GM23338 (cell line): ENCODE data around the gene HS6ST3. TPM values are rescaled to one million over a fixed set of nuclear protein-coding genes. Genes with fewer than 3 reads are reported as not detected.

Source experiments
- ATAC-seq: fragments of 200-7000 bp; cut with Tn5 transposase; 3 replicates; pipeline ENCODE4 v1.9.1; 2020
- DNase-seq: peaks from one replicate; pipeline ENCODE4 v3.0.0-alpha.2; 2015; ENCODE audit warnings: low spot score
- H2AFZ ChIP-seq: fragments of 200-600 bp; sonication (generic); 2 replicates; pipeline ENCODE4 v1.8.0; 2016; ENCODE audit warnings: antibody characterized with exemption, mild to moderate bottlenecking, moderate library complexity
- H3F3A ChIP-seq: fragments of 200-600 bp; sonication (generic); replicated peaks from 2 replicates; pipeline ENCODE4 v1.8.0; 2017; ENCODE audit warnings: antibody characterized with exemption, mixed run types, low read depth
- H3K27ac ChIP-seq: fragments of 200-600 bp; sonication (generic); 2 replicates; pipeline ENCODE4 v1.6.1; 2016; ENCODE audit warnings: low read depth
- H3K27me3 ChIP-seq: fragments of 200-600 bp; sonication (generic); 2 replicates; pipeline ENCODE4 v1.8.0; 2016; ENCODE audit warnings: mild to moderate bottlenecking, mixed run types, moderate library complexity; ENCODE audit not compliant: insufficient read depth
- H3K36me3 ChIP-seq: fragments of 200-600 bp; sonication (generic); 2 replicates; pipeline ENCODE4 v1.8.0; 2016; ENCODE audit warnings: mild to moderate bottlenecking; ENCODE audit not compliant: insufficient read depth
- H3K4me1 ChIP-seq: fragments of 200-600 bp; sonication (generic); 2 replicates; pipeline ENCODE4 v1.8.0; 2016; ENCODE audit warnings: mild to moderate bottlenecking, moderate library complexity; ENCODE audit not compliant: insufficient read depth
- H3K4me2 ChIP-seq: fragments of 200-600 bp; sonication (generic); 2 replicates; pipeline ENCODE4 v1.7.1; 2017; ENCODE audit warnings: mixed run types
- H3K4me3 ChIP-seq: fragments of 200-600 bp; sonication (generic); 2 replicates; pipeline ENCODE4 v1.6.1; 2016; ENCODE audit warnings: mixed run types
- H3K79me2 ChIP-seq: fragments of 200-600 bp; sonication (generic); replicated peaks from 2 replicates; pipeline ENCODE4 v1.8.0; 2017; ENCODE audit warnings: mild to moderate bottlenecking; ENCODE audit not compliant: insufficient read depth
- H3K9me2 ChIP-seq: fragments of 200-600 bp; sonication (generic); 2 replicates; pipeline ENCODE4 v1.8.0; 2017; ENCODE audit not compliant: insufficient read depth
- H4K20me1 ChIP-seq: fragments of 200-600 bp; sonication (generic); replicated peaks from 2 replicates; pipeline ENCODE4 v1.8.0; 2017; ENCODE audit warnings: mild to moderate bottlenecking; ENCODE audit not compliant: insufficient read depth
- H3K27ac Mint-ChIP-seq: 2 replicates; pipeline ENCODE4 v1.8.0; 2020; ENCODE audit warnings: inconsistent platforms, mild to moderate bottlenecking, moderate library complexity, mixed read lengths
- H3K27me3 Mint-ChIP-seq: 3 replicates; pipeline ENCODE4 v1.8.0; 2022; ENCODE audit warnings: low read depth, mild to moderate bottlenecking, moderate library complexity, mixed read lengths, inconsistent platforms; ENCODE audit not compliant: insufficient read depth, poor library complexity
- H3K36me3 Mint-ChIP-seq: 3 replicates; pipeline ENCODE4 v1.8.0; 2021; ENCODE audit warnings: low read depth, mild to moderate bottlenecking, inconsistent platforms, moderate library complexity, mixed read lengths
- H3K4me1 Mint-ChIP-seq: 3 replicates; pipeline ENCODE4 v1.8.0; 2020; ENCODE audit warnings: mild to moderate bottlenecking, inconsistent platforms, mixed read lengths
- H3K4me3 Mint-ChIP-seq: 3 replicates; pipeline ENCODE4 v1.8.0; 2021; ENCODE audit warnings: moderate library complexity, mild to moderate bottlenecking, inconsistent platforms, mixed read lengths
- H3K9me3 Mint-ChIP-seq: 3 replicates; pipeline ENCODE4 v1.8.0; 2020; ENCODE audit warnings: moderate library complexity, mild to moderate bottlenecking, inconsistent platforms, mixed read lengths
- CREB1 ChIP-seq: fragments of 250-450 bp; sonication (Bioruptor Pico); IDR thresholded peaks from 2 replicates; pipeline ENCODE4 v1.5.0; 2020; ENCODE audit warnings: low read depth, mild to moderate bottlenecking, moderate library complexity
- ETS1 ChIP-seq: IDR thresholded peaks from 2 replicates; pipeline ENCODE4 v1.6.1; 2016; ENCODE audit warnings: antibody characterized with exemption
- EZH2 ChIP-seq: fragments of 200-600 bp; sonication (generic); IDR thresholded peaks from one replicate; pipeline ENCODE4 v1.8.0; 2017; ENCODE audit warnings: antibody characterized with exemption, mild to moderate bottlenecking, low read depth; ENCODE audit not compliant: unreplicated experiment
- EZH2phosphoT487 ChIP-seq: fragments of 200-600 bp; sonication (generic); IDR thresholded peaks from one replicate; pipeline ENCODE4 v1.8.1; 2018; ENCODE audit warnings: antibody characterized with exemption; ENCODE audit not compliant: unreplicated experiment
- JUNB ChIP-seq: IDR thresholded peaks from one replicate; pipeline ENCODE4 v1.6.1; 2016; ENCODE audit warnings: antibody characterized with exemption; ENCODE audit not compliant: unreplicated experiment
- POLR2AphosphoS5 ChIP-seq: IDR thresholded peaks from 2 replicates; pipeline ENCODE4 v1.6.1; 2016; ENCODE audit warnings: antibody characterized with exemption, low read depth
- REST ChIP-seq: IDR thresholded peaks from one replicate; pipeline ENCODE4 v1.6.1; 2018; ENCODE audit warnings: antibody characterized with exemption; ENCODE audit not compliant: unreplicated experiment
- STAT1 ChIP-seq: IDR thresholded peaks from one replicate; pipeline ENCODE4 v1.6.1; 2016; ENCODE audit warnings: antibody characterized with exemption; ENCODE audit not compliant: unreplicated experiment
- ZNF331 ChIP-seq: fragments of 250-450 bp; sonication (Bioruptor Pico); IDR thresholded peaks from 2 replicates; pipeline ENCODE4 v1.5.0; 2020; ENCODE audit warnings: low read depth, mild to moderate bottlenecking, moderate library complexity
- ZNF462 ChIP-seq: fragments of 250-450 bp; sonication (Bioruptor Pico); IDR thresholded peaks from 2 replicates; pipeline ENCODE4 v1.5.0; 2020; ENCODE audit warnings: mild to moderate bottlenecking, moderate library complexity
- polyA plus RNA-seq: library from polyadenylated mRNA; unstranded; fragments of >200 nt; fragmentation: Nextera tagmentation; extraction: Ambion mirVana; gene quantifications from 2 replicates; pipeline ENCODE4 v1.2.1, GENCODE V29; 2016
- total RNA-seq: library from RNA; depleted of rRNA; stranded (reverse); fragments of >200 nt; shearing (Covaris generic); gene quantifications from 2 replicates; pipeline ENCODE4 v1.2.3, GENCODE V29; 2014

Gene HS6ST3
- total and polyA plus RNA-seq, 2 experiments from 2014 or later: 0.52 to 0.80 TPM

GRCh38 chr13:96338030-96338429 lies 248.1 kb downstream of the HS6ST3 start:
- H3K4me2 ChIP-seq: no peak overlapping the region
- H3K79me2 ChIP-seq: no peaks in the 10 kb centered on the region
- Mint-ChIP-seq H3K4me1 (peaks cover 3% of the 10 kb centered on the region; the same call in 1 of the 3 replicates), H3K4me3 (no peak overlapping the region), H3K9me3 (peaks cover 7% of the 10 kb centered on the region; the same call in 2 of the 3 replicates), H3K27ac (no peak overlapping the region), H3K36me3 (no peaks in the 10 kb centered on the region), H3K27me3 (peaks cover 3% of the 10 kb centered on the region)
- peak overlapping the region; percentile 63 for H2AFZ ChIP-seq
- H3K27me3 ChIP-seq: no peaks in the 10 kb centered on the region
- H3K4me3 ChIP-seq: no peak overlapping the region
- H3F3A ChIP-seq: no peaks in the 10 kb centered on the region
- no peak overlapping the region for H3K27ac ChIP-seq
- no peak for DNase-seq
- H3K4me1 ChIP-seq: no peaks in the 10 kb centered on the region
- ATAC-seq: no peak
- H3K9me2 ChIP-seq: peaks cover 13% of the 10 kb centered on the region
- H4K20me1 ChIP-seq: no peaks in the 10 kb centered on the region
- no peaks in the 10 kb centered on the region for H3K36me3 ChIP-seq
- TF ChIP-seq STAT1: no peak

- Histone ChIP-seq H3K79me2 (no peaks in the 10 kb centered on the region), H3K36me3 (no peaks in the 10 kb centered on the region), H3F3A (no peaks in the 10 kb centered on the region), H4K20me1 (no peaks in the 10 kb centered on the region), H3K4me1 (no peaks in the 10 kb centered on the region), H3K4me3 (no peak overlapping the region), H3K27me3 (no peaks in the 10 kb centered on the region), H3K9me2 (no peaks in the 10 kb centered on the region), H2AFZ (no peak overlapping the region), H3K4me2 (no peak overlapping the region), H3K27ac (no peak overlapping the region)
- Mint-ChIP-seq H3K4me3 (no peak overlapping the region), H3K27me3 (peaks cover 3% of the 10 kb centered on the region), H3K4me1 (peaks cover 3% of the 10 kb centered on the region; the same call in 1 of the 3 replicates), H3K36me3 (no peaks in the 10 kb centered on the region), H3K9me3 (no peaks in the 10 kb centered on the region), H3K27ac (no peak overlapping the region)
- DNase-seq: no peak
- ATAC-seq: no peak
- TF ChIP-seq JUNB (no peak), EZH2phosphoT487 (no peak), REST (no peak), ZNF462 (CRISPR knock-in tag) (no peak), ZNF331 (no peak), ETS1 (no peak), EZH2 (no peak), CREB1 (CRISPR knock-in tag) (no peak), POLR2AphosphoS5 (no peak)
Observed at GRCh38 chr13:96342286-96342685, 252.4 kb downstream of the HS6ST3 start.
